RKO (cell line): ENCODE data around the gene ATP5IF1.

Source experiments
- DNase-seq: peaks from one replicate; pipeline ENCODE4 v3.0.0-alpha.2; 2016; ENCODE audit warnings: low spot score

ATP5IF1 gene

GRCh38 chr1:28265577-28265976, 29.7 kb downstream of the ATP5IF1 start:
- no peak for DNase-seq

- no peak for DNase-seq
These were observed 31.0 kb downstream of the ATP5IF1 start for GRCh38 chr1:28266920-28267322.

- DNase-seq, result no peak
These were observed 31.7 kb downstream of the ATP5IF1 start for GRCh38 chr1:28267633-28268032.

DNA sequence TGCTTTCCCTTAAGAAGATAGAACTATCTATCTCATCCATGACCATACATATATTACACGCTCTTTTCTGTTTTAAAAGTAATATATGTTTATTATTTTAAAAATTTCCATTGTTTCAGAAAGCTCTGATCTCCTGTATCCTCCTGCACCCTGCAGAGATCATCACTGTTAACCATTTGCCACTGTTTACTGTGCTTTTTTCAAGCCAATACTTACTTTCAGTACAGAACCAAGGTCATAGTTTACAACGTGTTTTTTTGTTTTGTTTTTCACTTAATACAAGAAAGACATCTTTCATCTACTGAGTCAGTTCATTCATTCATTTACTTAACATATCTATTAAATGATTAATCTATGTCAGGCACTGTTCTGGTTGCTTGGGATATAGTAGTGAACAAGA, 33.6 kb downstream of the ATP5IF1 start:
- DNase-seq, result no peak

GRCh38 chr1:28272215-28272852, 36.4 kb downstream of the ATP5IF1 start:
- DNase-seq, result no peak

DNA sequence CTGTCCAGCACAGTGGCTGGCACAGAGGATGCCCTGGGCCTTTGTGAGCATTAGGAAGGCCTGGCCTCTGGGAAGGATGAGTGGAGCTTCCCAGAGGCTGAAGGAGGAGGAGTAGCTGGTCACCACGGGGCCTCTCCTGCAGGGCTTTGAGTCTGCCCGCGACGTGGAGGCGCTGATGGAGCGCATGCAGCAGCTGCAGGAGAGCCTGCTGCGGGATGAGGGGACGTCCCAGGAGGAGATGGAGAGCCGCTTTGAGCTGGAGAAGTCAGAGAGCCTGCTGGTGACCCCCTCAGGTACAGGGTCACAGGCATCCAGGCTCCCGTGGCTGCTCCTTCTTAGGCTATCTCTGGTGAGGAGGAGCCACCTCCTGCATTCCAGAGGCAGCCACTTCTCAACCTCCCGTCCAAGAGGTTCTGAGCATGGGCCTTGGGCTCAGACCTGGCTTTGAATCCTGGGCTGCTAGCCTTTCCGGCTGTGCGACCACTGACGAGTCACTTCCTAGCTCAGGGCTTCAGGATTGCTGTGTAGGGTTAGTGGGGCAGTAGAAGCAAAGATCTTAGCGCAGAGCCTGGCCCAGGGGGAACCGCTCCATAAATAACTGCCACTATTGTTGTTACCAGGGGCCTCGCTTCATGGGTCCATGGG, 37.4 kb downstream of the ATP5IF1 start:
- DNase-seq, result no peak

DNA sequence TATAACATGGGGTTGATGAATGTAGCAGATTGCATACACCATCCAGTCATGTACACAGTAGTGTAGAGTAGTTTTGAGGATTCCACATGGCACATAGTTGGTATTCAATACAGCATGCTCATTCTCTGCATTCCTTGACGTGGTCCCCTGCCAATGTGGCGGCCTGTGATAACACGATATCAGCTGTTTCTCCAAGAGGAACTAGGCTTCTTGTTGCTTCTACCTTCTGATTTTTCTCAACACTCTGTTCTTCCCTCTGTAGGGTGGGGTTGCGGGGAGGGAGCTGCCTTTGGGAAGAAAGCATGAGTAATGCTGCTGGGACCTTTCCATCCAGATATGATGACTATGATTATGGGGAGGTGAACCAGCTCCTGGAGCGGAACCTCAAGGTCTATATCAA, 42.8 kb downstream of the ATP5IF1 start:
- no peak for DNase-seq

DNA sequence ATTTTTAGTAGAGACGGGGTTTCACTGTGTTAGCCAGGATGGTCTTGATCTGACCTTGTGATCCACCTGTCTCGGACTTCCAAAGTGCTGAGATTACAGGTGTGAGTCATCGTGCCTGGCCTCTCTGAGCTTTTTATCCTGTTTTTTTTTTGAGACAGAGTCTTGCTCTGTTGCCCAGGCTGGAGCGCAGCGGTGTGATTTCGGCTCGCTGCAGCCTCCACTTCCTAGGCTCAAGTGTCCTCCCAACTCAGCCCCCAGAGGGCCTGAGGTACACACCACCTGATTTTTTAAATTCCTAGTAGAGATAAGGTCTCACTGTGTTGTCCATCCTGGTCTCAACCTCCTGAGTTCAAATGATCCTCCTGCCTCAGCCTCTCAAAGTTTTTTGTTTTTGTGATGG, 43.8 kb downstream of the ATP5IF1 start:
- DNase-seq, result no peak

DNA sequence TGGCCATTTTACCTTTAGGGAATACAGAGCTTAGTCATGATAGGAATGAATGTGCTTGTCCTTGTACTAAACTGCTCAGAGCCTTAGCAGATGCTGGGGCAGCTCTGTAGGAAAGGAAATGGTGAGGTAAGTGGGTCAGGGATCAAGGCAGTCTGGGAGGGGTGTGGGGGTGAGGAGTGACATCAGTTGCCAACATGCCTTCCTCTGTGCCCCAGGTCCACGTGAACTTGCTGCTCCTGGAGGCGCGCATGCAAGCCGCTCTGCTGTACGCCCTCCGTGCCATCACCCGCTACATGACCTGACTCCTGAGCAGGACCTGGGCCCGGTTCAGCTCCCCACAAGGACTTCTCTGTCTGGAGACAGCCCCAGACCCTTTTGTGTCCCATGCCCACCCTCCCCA, 44.6 kb downstream of the ATP5IF1 start:
- DNase-seq, result no peak

DNA sequence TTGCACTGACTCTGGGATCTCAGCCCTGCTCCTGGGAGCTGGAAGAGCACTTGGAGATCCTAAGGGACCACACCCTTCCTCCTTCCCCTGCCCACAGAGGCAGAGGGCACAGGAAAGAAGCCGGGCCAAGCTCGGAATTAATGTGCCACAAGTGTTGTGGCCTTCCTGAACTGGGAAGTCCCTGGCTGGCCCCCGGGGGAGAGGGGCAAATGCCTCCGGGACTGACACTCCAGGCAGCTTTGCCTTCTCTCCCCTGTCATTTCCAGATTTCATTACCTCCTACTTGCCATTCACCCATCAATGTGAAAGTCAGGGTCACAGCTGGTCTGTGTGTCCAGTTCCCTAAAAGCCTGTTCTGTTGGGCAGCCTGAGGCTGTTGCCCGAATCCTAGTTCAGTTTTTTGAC, 45.1 kb downstream of the ATP5IF1 start:
- no peak for DNase-seq

DNA sequence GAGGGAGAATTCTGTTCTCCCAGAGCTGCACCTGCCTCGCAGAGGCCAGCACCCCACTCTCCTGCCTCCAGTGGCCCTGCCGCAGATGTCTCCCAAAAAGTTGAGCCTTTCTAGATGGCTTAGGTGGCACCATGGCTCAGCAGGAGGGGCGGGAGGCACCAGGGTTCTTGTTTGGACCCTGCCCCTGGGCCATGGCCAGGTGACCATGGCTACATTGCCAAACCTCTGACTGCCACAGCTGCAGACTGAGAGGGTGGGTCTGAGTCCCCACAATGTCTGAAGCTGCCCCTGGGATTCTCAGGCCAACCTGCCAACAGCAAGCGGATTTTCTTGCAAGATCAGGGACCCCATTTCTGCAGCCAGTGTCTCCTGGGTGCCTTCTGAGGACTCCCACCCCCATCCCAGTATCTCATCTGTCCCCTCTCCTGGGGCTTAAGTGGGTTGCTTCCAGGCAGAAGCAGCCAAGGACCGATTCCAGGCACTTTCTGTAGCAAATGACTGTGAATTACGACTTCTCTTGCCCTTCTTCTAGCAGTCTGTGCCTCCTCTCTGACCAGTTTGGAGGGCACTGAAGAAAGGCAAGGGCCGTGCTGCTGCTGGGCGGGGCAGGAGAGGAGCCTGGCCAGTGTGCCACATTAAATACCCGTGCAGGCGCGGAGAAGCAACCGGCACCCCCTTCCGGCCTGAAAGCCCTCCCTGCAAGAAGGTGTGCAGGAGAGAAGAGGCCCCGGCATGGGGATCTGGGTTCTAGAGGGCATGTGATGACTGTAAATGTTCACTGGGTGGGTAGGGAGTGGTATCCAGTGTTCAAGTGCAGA, 45.9 kb downstream of the ATP5IF1 start:
- no peak for DNase-seq

GRCh38 chr1:28282426-28283407, 46.8 kb downstream of the ATP5IF1 start:
- DNase-seq, result peak; percentile 41

GRCh38 chr1:28286111-28286510, 50.2 kb downstream of the ATP5IF1 start:
- DNase-seq, result no peak
